Thyroid gland (tissue), 4 donors: Measurements from ENCODE around the gene CDH6. TPM values are rescaled to one million over a fixed set of nuclear protein-coding genes. Genes with fewer than 3 reads are reported as not detected.

Experiments used
- DNase-seq, 2 donors: peaks; one replicate each; pipeline ENCODE4 v3.0.0-alpha.2; 2019
- H3K27ac ChIP-seq, 3 donors: fragments of 200-600 bp; sonication (generic); 1 replicate in 2 of 3; 2 replicates in 1 of 3; pipeline ENCODE4 v1.5.1; 2016 to 2019; ENCODE audit warnings: mild to moderate bottlenecking in 1 of 3, moderate library complexity in 1 of 3
- H3K27me3 ChIP-seq: fragments of 200-600 bp; sonication (generic); one replicate; pipeline ENCODE4 v1.5.1; 2019
- H3K36me3 ChIP-seq, 2 donors: fragments of 200-600 bp; sonication (generic); one replicate each; pipeline ENCODE4 v1.5.1; 2016 to 2019
- H3K4me1 ChIP-seq, 2 donors: fragments of 200-600 bp; sonication (generic); one replicate each; pipeline ENCODE4 v1.5.1; 2017 to 2019
- H3K4me3 ChIP-seq, 3 donors: fragments of 200-600 bp; sonication (generic); replicated peaks in 1 of 3; 1 replicate in 2 of 3; 2 replicates in 1 of 3; pipeline ENCODE4 v1.5.1; 2016; ENCODE audit warnings: mild to moderate bottlenecking in 1 of 3
- H3K9me3 ChIP-seq: fragments of 200-600 bp; sonication (generic); one replicate; pipeline ENCODE4 v1.5.1; 2017
- POLR2A ChIP-seq, 2 donors: fragments of 450-650 bp; IDR thresholded peaks; one replicate each; pipeline ENCODE4 v1.6.1; 2017; ENCODE audit warnings: antibody characterized with exemption in 2 of 2, mild to moderate bottlenecking in 2 of 2, moderate library complexity in 1 of 2
- WGBS, 2 donors: methylation state at CpG; one replicate each; pipeline ENCODE4 v1.1.5; 2017; 5-methylcytosine and 5-hydroxymethylcytosine counted together
- intact Hi-C: fragments of 100-400 bp; cut with DNase I; formaldehyde crosslinking; loops from one replicate; pipeline ENCODE4 v1.15.1; 2023
- total RNA-seq, 4 donors: library from RNA; depleted of rRNA; stranded (reverse); fragments of >200 nt; gene quantifications; one replicate each; pipeline ENCODE4 v1.2.3, GENCODE V29; 2016
- TF ChIP-seq, protein P1 (sequence below), 6 experiments: fragments of 200-600 bp in 3 of 6; fragments of 450-650 bp in 3 of 6; sonication (generic) in 3 of 6; IDR thresholded peaks; one replicate each; pipeline ENCODE4 v1.5.1; 2016 to 2019; ENCODE audit warnings: antibody characterized with exemption in 6 of 6, mild to moderate bottlenecking in 2 of 6, inconsistent platforms in 1 of 6, moderate library complexity in 1 of 6

CDH6 gene
- total RNA-seq, 4 donors from 2014 or later, result 1.0 to 3.0 (median 2.2) TPM

GRCh38 chr5:31236339-31236738 lies 42.9 kb downstream of the CDH6 start:
- Histone ChIP-seq H3K4me1 (no peaks in the 10 kb centered on the region), H3K27ac (no peak overlapping the region), H3K9me3 (no peaks in the 10 kb centered on the region), H3K4me3 (no peak overlapping the region), H3K36me3 (no peaks in the 10 kb centered on the region), H3K27me3 (no peaks in the 10 kb centered on the region)
- DNase-seq, result no peak
- 85 to 92% methylated on average over 6 of the region's 6 CpGs for WGBS, 2 donors
- TF ChIP-seq, protein P1, sequence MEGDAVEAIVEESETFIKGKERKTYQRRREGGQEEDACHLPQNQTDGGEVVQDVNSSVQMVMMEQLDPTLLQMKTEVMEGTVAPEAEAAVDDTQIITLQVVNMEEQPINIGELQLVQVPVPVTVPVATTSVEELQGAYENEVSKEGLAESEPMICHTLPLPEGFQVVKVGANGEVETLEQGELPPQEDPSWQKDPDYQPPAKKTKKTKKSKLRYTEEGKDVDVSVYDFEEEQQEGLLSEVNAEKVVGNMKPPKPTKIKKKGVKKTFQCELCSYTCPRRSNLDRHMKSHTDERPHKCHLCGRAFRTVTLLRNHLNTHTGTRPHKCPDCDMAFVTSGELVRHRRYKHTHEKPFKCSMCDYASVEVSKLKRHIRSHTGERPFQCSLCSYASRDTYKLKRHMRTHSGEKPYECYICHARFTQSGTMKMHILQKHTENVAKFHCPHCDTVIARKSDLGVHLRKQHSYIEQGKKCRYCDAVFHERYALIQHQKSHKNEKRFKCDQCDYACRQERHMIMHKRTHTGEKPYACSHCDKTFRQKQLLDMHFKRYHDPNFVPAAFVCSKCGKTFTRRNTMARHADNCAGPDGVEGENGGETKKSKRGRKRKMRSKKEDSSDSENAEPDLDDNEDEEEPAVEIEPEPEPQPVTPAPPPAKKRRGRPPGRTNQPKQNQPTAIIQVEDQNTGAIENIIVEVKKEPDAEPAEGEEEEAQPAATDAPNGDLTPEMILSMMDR (IDR thresholded peaks at IDR 0.05), result no peak
- TF ChIP-seq POLR2A (IDR thresholded peaks at IDR 0.05), result no peak
- intact Hi-C loops, result no loop called here

DNA sequence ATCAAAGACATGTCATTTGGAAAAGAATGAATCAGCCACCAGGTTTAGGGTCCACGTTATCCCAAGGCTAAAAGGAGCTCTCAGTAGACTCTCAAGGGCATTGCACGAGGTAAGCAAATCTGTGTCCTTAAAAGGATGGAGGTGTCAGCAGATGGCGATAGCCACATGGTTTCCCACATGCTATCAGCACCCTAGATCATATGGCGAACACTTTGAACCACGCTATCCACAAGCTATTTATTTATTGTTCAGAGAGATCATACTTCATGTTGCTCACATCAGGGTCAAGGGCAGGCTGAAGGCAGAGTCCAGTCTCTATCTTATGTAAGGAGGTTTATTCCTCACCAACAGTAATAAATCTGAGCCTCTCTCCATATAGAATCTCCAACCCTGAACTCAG lies 43.7 kb downstream of the CDH6 start:
- Histone ChIP-seq H3K4me3 (no peak overlapping the region), H3K9me3 (no peaks in the 10 kb centered on the region), H3K27me3 (no peaks in the 10 kb centered on the region), H3K27ac (no peak overlapping the region), H3K36me3 (no peaks in the 10 kb centered on the region), H3K4me1 (no peaks in the 10 kb centered on the region)
- intact Hi-C loops, result no loop called here
- TF ChIP-seq, protein P1 (IDR thresholded peaks at IDR 0.05), result no peak
- TF ChIP-seq POLR2A (IDR thresholded peaks at IDR 0.05), result no peak
- WGBS, 2 donors, result 69 to 78% methylated on average over 5 of the region's 5 CpGs
- DNase-seq, result no peak

DNA sequence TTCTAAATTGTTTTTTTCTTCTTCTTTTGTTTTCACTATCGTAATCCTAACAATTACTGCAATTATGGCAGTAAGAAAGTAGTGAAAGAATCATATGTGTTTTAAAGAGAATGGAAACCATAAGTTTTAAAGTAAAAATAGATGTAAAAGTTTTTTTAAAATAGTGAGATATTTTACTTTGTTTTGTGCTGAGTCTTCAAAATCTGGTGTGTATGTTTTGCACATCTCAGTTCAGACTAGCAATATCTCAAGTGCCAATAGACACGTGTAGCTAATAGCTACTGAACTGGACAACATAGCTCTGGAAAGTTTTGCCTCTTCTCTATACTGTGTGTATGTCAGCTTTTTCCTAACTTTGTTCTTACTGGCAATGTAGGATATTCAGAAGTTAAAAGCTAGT lies 45.0 kb downstream of the CDH6 start:
- no peaks in the 10 kb centered on the region for H3K27me3 ChIP-seq
- TF ChIP-seq, protein P1 (IDR thresholded peaks at IDR 0.05), result no peak
- TF ChIP-seq POLR2A (IDR thresholded peaks at IDR 0.05), result no peak
- no peaks in the 10 kb centered on the region for H3K4me1 ChIP-seq
- no peaks in the 10 kb centered on the region for H3K9me3 ChIP-seq
- H3K27ac ChIP-seq, result no peak overlapping the region
- 61 to 65% methylated on average over 2 of the region's 2 CpGs for WGBS, 2 donors
- H3K4me3 ChIP-seq, result no peak overlapping the region
- intact Hi-C loops, result no loop called here
- no peak for DNase-seq
- H3K36me3 ChIP-seq, result no peaks in the 10 kb centered on the region

DNA sequence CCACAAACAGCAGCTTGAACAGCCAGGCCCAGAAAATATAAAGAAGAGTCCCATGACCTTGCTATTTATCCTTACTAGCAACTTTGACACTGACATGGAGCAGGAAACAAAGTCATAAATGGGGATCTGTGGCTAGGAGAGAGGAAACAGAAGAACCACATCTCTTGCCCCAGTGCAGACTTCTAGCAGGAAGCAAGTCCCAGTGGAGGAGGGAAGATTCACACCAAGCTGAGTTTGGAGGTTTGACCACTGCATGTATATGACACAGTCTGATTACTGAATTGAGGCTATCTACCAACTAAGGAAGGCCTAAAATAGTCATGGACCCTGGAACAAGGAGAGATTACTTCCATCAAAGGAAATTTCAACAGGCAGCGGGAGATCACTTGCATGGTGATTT lies 51.4 kb downstream of the CDH6 start:
- intact Hi-C loops, result no loop called here
- 96 to 97% methylated on average over 1 of the region's 1 CpG for WGBS, 2 donors
- H3K36me3 ChIP-seq, result no peaks in the 10 kb centered on the region
- TF ChIP-seq, protein P1 (IDR thresholded peaks at IDR 0.05), result no peak
- no peak for TF ChIP-seq POLR2A (IDR thresholded peaks at IDR 0.05)
- no peak overlapping the region for H3K4me3 ChIP-seq
- no peaks in the 10 kb centered on the region for H3K9me3 ChIP-seq
- H3K27ac ChIP-seq, result no peak overlapping the region
- DNase-seq, result no peak
- no peaks in the 10 kb centered on the region for H3K4me1 ChIP-seq
- H3K27me3 ChIP-seq, result no peaks in the 10 kb centered on the region

GRCh38 chr5:31247381-31247780 lies 53.9 kb downstream of the CDH6 start:
- H3K27me3 ChIP-seq, result no peaks in the 10 kb centered on the region
- no peaks in the 10 kb centered on the region for H3K9me3 ChIP-seq
- no peak for DNase-seq
- H3K36me3 ChIP-seq, result no peaks in the 10 kb centered on the region
- no peak overlapping the region for H3K4me3 ChIP-seq
- no peak for TF ChIP-seq POLR2A (IDR thresholded peaks at IDR 0.05)
- TF ChIP-seq, protein P1 (IDR thresholded peaks at IDR 0.05), result no peak
- H3K27ac ChIP-seq, result no peak overlapping the region
- H3K4me1 ChIP-seq, result no peaks in the 10 kb centered on the region
- intact Hi-C loops, result no loop called here
